Lower leg skin (tissue), 3 donors: ENCODE data around the gene ORAI3.

ENCODE experiments used
- CTCF ChIP-seq, 3 donors: fragments of 450-650 bp; IDR thresholded peaks; one replicate each; pipeline ENCODE4 v1.5.1; 2016; ENCODE audit warnings: antibody characterized with exemption in 3 of 3, mild to moderate bottlenecking in 3 of 3, moderate library complexity in 2 of 3
- POLR2A ChIP-seq, 2 donors: fragments of 450-650 bp; IDR thresholded peaks; one replicate each; pipeline ENCODE4 v1.6.1; 2016 to 2017; ENCODE audit warnings: antibody characterized with exemption in 2 of 2, mild to moderate bottlenecking in 1 of 2, moderate library complexity in 1 of 2

DNA sequence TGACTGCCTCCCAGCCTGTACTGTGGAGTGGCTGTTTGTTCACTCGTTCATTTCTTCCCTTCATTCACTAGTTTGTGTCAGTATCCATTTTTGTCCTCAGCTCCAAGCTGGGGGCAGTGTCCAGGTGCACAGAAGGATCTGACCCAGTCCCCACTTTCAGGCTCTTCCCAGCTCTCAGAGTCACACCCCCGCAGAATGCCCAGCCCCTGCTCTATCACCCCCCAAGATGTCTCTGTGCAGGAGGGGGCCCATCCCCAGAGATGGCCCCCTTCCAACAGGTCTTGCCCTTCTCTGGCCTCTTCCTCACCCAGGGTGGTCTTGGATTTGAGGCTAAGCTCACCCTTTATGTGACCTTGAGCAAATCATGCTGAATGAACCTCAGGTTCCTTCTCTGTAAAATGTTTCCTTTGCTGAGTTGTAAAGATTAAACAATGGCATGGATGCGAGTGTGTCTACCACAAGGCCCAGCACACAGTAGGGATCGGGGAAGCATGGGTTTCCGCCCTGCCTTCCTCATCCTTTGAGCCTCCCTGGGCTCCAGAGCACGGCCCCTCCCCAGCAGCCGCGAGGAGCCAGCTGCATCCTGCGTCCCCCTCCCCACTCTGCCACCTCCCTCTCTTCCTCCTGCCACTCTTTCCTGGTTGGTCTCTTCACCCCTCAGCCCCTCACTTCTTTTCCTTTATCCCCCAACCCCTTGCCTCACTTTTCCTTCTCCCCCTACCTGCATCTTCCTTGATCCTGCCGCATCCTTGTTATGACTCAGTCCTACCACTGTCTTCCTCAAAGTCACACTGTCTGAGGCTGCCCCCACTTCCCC is 22.7 kb upstream of the ORAI3 start:
- no peak for TF ChIP-seq CTCF (IDR thresholded peaks at IDR 0.05)
- no peak for TF ChIP-seq POLR2A (IDR thresholded peaks at IDR 0.05)
